Gastrocnemius medialis (tissue), 4 donors: ENCODE measurements around the gene PPP1R8. TPM values are rescaled to one million over a fixed set of nuclear protein-coding genes. Genes with fewer than 3 reads are reported as not detected.
A peak's percentile ranks its signal among the peaks of the same experiment; 100 is the strongest.

Experiments used
- ATAC-seq, 2 donors: fragments of 150-250 bp; one replicate each; pipeline ENCODE4 v1.9.1; 2016
- DNase-seq, 2 donors: peaks; one replicate each; pipeline ENCODE4 v3.0.0-alpha.2; 2019
- H3K27ac ChIP-seq, 4 donors: fragments of 200-600 bp; sonication (generic); 1 replicate in 1 of 4; 2 replicates in 3 of 4; pipeline ENCODE4 v1.5.1; 2016 to 2018; ENCODE audit warnings: mild to moderate bottlenecking in 2 of 4, moderate library complexity in 1 of 4
- H3K27me3 ChIP-seq, 3 donors: fragments of 200-600 bp; sonication (generic) in 2 of 3; 1 replicate in 1 of 3; 2 replicates in 2 of 3; pipeline versions ENCODE4 v1.5.1 to v1.6.0; 2016 to 2019; ENCODE audit warnings: mild to moderate bottlenecking in 1 of 3, moderate library complexity in 1 of 3
- H3K36me3 ChIP-seq, 2 donors: fragments of 200-600 bp; sonication (generic) in 1 of 2; one replicate each; pipeline ENCODE4 v1.5.1; 2017 to 2018
- H3K4me1 ChIP-seq, 2 donors: fragments of 200-600 bp; sonication (generic) in 1 of 2; one replicate each; pipeline ENCODE4 v1.5.1; 2016 to 2017; ENCODE audit warnings: mild to moderate bottlenecking in 2 of 2
- H3K4me3 ChIP-seq, 4 donors: fragments of 200-600 bp; sonication (generic) in 3 of 4; 1 replicate in 1 of 4; 2 replicates in 3 of 4; pipeline ENCODE4 v1.5.1; 2016 to 2019; ENCODE audit warnings: mild to moderate bottlenecking in 2 of 4
- H3K9me3 ChIP-seq, 3 donors: fragments of 200-600 bp; sonication (generic) in 2 of 3; 1 replicate in 1 of 3; 2 replicates in 2 of 3; pipeline ENCODE4 v1.5.1; 2016 to 2019
- CTCF ChIP-seq, 5 experiments: fragments of 450-650 bp in 3 of 5; fragments of 200-600 bp in 2 of 5; sonication (generic) in 2 of 5; IDR thresholded peaks in 4 of 5; conservative IDR thresholded peaks in 1 of 5; 1 replicate in 4 of 5; 2 replicates in 1 of 5; pipeline ENCODE4 v1.5.1; 2016 to 2019; ENCODE audit warnings: antibody characterized with exemption in 5 of 5, mild to moderate bottlenecking in 3 of 5, moderate library complexity in 3 of 5
- POLR2A ChIP-seq, 2 donors: fragments of 450-650 bp; IDR thresholded peaks; one replicate each; pipeline ENCODE4 v1.6.1; 2017; ENCODE audit warnings: antibody characterized with exemption in 2 of 2, mild to moderate bottlenecking in 2 of 2, moderate library complexity in 2 of 2
- in situ Hi-C, 4 donors: fragments of 200-750 bp; cut with MboI; loops; one replicate each; pipeline versions ENCODE4 v1.15.0 to v1.8.0; 2017; ENCODE audit warnings: low sequenced_read_pairs in 4 of 4
- intact Hi-C: fragments of 100-400 bp; cut with DNase I; formaldehyde crosslinking; loops from one replicate; pipeline ENCODE4 v1.15.1; 2023; ENCODE audit warnings: low total_unique reads
- total RNA-seq, 4 donors: library from RNA; depleted of rRNA; stranded (reverse); fragments of >200 nt; gene quantifications; one replicate each; pipeline versions ENCODE4 v1.1.0 to v1.2.3, GENCODE V29; 2016

PPP1R8 gene
- total RNA-seq, 4 donors from 2014 or later, result 18.0 to 27.3 (median 25.0) TPM

GRCh38 chr1:27858072-27858948 is 27.7 kb downstream of the PPP1R8 start:
- H3K27ac ChIP-seq, result peak overlapping the region in 3 of 4 donors; percentile 8 to 32 (median 31)

GRCh38 chr1:27858949-27859576 is 28.5 kb downstream of the PPP1R8 start:
- H3K36me3 ChIP-seq, result no peaks in the 10 kb centered on the region
- no peak for DNase-seq
- ATAC-seq, result no peak
- in situ Hi-C loops (loop anchor here in 2 of 4 donors (5.0 to 25.0 kb wide), 2 partner anchors 123 to 128 kb away; no protein-coding TSS in a partner anchor), intact Hi-C loops (loop anchor here (1.0 to 5.0 kb wide), 3 partner anchors 48 to 121 kb away; no protein-coding TSS in a partner anchor)
- TF ChIP-seq POLR2A (IDR thresholded peaks at IDR 0.05) (no peak), CTCF (IDR thresholded peaks at IDR 0.05 in 4 of 5, conservative IDR thresholded peaks at IDR 0.05 in 1 of 5) (no peak)
- H3K27me3 ChIP-seq, result no peaks in the 10 kb centered on the region
- H3K4me1 ChIP-seq, result peaks cover 8 to 18% of the 10 kb centered on the region in 2 donors
- H3K27ac ChIP-seq, result peak overlapping the region in 2 of 4 donors; percentile 22 to 32
- no peak overlapping the region for H3K4me3 ChIP-seq
- H3K9me3 ChIP-seq, result no peaks in the 10 kb centered on the region

More at GRCh38 chr1:27858072-27858948, 27.7 kb downstream of the PPP1R8 start:
- TF ChIP-seq POLR2A (IDR thresholded peaks at IDR 0.05) (no peak), CTCF (IDR thresholded peaks at IDR 0.05 in 4 of 5, conservative IDR thresholded peaks at IDR 0.05 in 1 of 5) (peak; percentile 81 to 89 (median 86))
- Histone ChIP-seq H3K9me3 (no peaks in the 10 kb centered on the region), H3K4me3 (no peak overlapping the region), H3K27me3 (no peaks in the 10 kb centered on the region), H3K4me1 (peaks cover 5 to 11% of the 10 kb centered on the region in 2 donors), H3K36me3 (no peaks in the 10 kb centered on the region)
- intact Hi-C loops (loop anchor here (1.0 to 5.0 kb wide), 3 partner anchors 49 to 122 kb away; no protein-coding TSS in a partner anchor), in situ Hi-C loops (loop anchor here in 2 of 4 donors (5.0 to 25.0 kb wide), 2 partner anchors 124 to 129 kb away; no protein-coding TSS in a partner anchor)
- ATAC-seq (peak; percentile 79 to 87), DNase-seq (peak; percentile 77 to 81)

- ATAC-seq (no peak), DNase-seq (no peak)
- TF ChIP-seq POLR2A (IDR thresholded peaks at IDR 0.05) (no peak), CTCF (IDR thresholded peaks at IDR 0.05 in 4 of 5, conservative IDR thresholded peaks at IDR 0.05 in 1 of 5) (no peak)
- intact Hi-C loops (no loop called here), in situ Hi-C loops (loop anchor here in 2 of 4 donors (5.0 to 25.0 kb wide), 2 partner anchors 111 to 126 kb away; no protein-coding TSS in a partner anchor)
- no peak overlapping the region for H3K4me3 ChIP-seq
- no peaks in the 10 kb centered on the region for H3K27me3 ChIP-seq
- peaks cover 8 to 21% of the 10 kb centered on the region in 2 donors for H3K4me1 ChIP-seq
- no peaks in the 10 kb centered on the region for H3K36me3 ChIP-seq
- no peak overlapping the region for H3K27ac ChIP-seq
- no peaks in the 10 kb centered on the region for H3K9me3 ChIP-seq
Observed at GRCh38 chr1:27861436-27861835, 30.9 kb downstream of the PPP1R8 start.

GRCh38 chr1:27862004-27862403 is 31.4 kb downstream of the PPP1R8 start:
- in situ Hi-C loops (loop anchor here in 2 of 4 donors (5.0 to 25.0 kb wide), 2 partner anchors 110 to 125 kb away; no protein-coding TSS in a partner anchor), intact Hi-C loops (no loop called here)
- no peaks in the 10 kb centered on the region for H3K9me3 ChIP-seq
- TF ChIP-seq POLR2A (IDR thresholded peaks at IDR 0.05), result no peak
- no peak for TF ChIP-seq CTCF (IDR thresholded peaks at IDR 0.05 in 4 of 5, conservative IDR thresholded peaks at IDR 0.05 in 1 of 5)
- no peak for DNase-seq
- peak overlapping the region in 2 of 4 donors; percentile 76 to 83 for H3K27ac ChIP-seq
- no peaks in the 10 kb centered on the region for H3K27me3 ChIP-seq
- H3K36me3 ChIP-seq, result no peaks in the 10 kb centered on the region
- no peak for ATAC-seq
- H3K4me1 ChIP-seq, result peaks cover 8 to 21% of the 10 kb centered on the region in 2 donors
- no peak overlapping the region for H3K4me3 ChIP-seq
